A549 (cell line): Measurements from ENCODE around the gene THUMPD2. TPM values are rescaled to one million over a fixed set of nuclear protein-coding genes. Genes with fewer than 3 reads are reported as not detected.

Experiments
- ATAC-seq, 2 experiments: fragments of 200-7000 bp in 1 of 2; fragments of >200 bp in 1 of 2; cut with Nextera tagmentation in 1 of 2; cut with Tn5 transposase in 1 of 2; 3 replicates each; pipeline versions ENCODE4 v1.8.0 to v1.9.1; 2018 to 2020; ENCODE audit warnings: mild to moderate bottlenecking in 1 of 2, moderate library complexity in 1 of 2
- CTCF ChIA-PET: fragments of 300-600 bp; sonication (Branson Sonifier 250); formaldehyde crosslinking; extraction: SDS; loops from one replicate; lab custom pipeline; 2021; ENCODE audit warnings: antibody characterized with exemption, inconsistent platforms; lab: Yijun Ruan, JAX
- POLR2A ChIA-PET: fragments of 350-600 bp; formaldehyde crosslinking; extraction: SDS; loops from one replicate; lab custom pipeline; 2021; ENCODE audit warnings: antibody characterized with exemption, inconsistent platforms; lab: Yijun Ruan, JAX
- DNase-seq, 2 experiments: peaks; one replicate each; pipeline versions ENCODE4 v3.0.0 to v3.0.0-alpha.2; 2011 to 2016; ENCODE audit warnings: low read depth in 1 of 2, low spot score in 1 of 2
- FAIRE-seq: peaks from 2 replicates; lab custom pipeline; 2011; peaks lifted over from hg19 to GRCh38; lab: Jason Lieb, UNC
- H3K27ac ChIP-seq, 2 experiments: fragments of >200 bp; sonication (Bioruptor Twin); formaldehyde crosslinking; 3 replicates each; pipeline ENCODE4 v1.5.1; 2016 to 2017
- H3K4me1 ChIP-seq: fragments of >200 bp; sonication (Bioruptor Twin); formaldehyde crosslinking; 3 replicates; pipeline ENCODE4 v1.6.1; 2016
- H3K4me2 ChIP-seq: fragments of >200 bp; sonication (Bioruptor Twin); formaldehyde crosslinking; 3 replicates; pipeline ENCODE4 v1.6.1; 2016
- H3K4me3 ChIP-seq: fragments of >200 bp; sonication (Bioruptor Twin); formaldehyde crosslinking; 3 replicates; pipeline ENCODE4 v1.5.1; 2016
- H3K9me3 ChIP-seq: fragments of >200 bp; sonication (Bioruptor Twin); formaldehyde crosslinking; 3 replicates; pipeline ENCODE4 v1.6.1; 2016
- CEBPB ChIP-seq, 2 experiments: fragments of >200 bp in 1 of 2; sonication (Bioruptor Twin) in 1 of 2; formaldehyde crosslinking in 1 of 2; IDR thresholded peaks; 2 replicates each; pipeline ENCODE4 v1.6.1; 2012 to 2016
- CHD2 ChIP-seq: fragments of 150-350 bp; IDR thresholded peaks from 2 replicates; pipeline ENCODE4 v1.6.1; 2014; ENCODE audit warnings: low read length; ENCODE audit not compliant: partially characterized antibody
- FOSB ChIP-seq: fragments of 250-450 bp; sonication (Bioruptor Pico); IDR thresholded peaks from 2 replicates; pipeline ENCODE4 v1.5.0; 2020; ENCODE audit warnings: mild to moderate bottlenecking, moderate library complexity
- FOXS1 ChIP-seq: fragments of 250-450 bp; sonication (Bioruptor Pico); IDR thresholded peaks from 2 replicates; pipeline ENCODE4 v1.5.0; 2020; ENCODE audit warnings: mild to moderate bottlenecking, moderate library complexity
- GATA3 ChIP-seq: IDR thresholded peaks from 2 replicates; pipeline ENCODE4 v1.6.1; 2012; ENCODE audit warnings: borderline replicate concordance
- HDAC2 ChIP-seq: fragments of 200-600 bp; sonication (generic); IDR thresholded peaks from 2 replicates; pipeline ENCODE4 v1.6.1; 2016
- HOXB5 ChIP-seq: fragments of 250-450 bp; sonication (Bioruptor Pico); IDR thresholded peaks from 2 replicates; pipeline ENCODE4 v1.5.0; 2020; ENCODE audit warnings: mild to moderate bottlenecking, moderate library complexity
- JUN ChIP-seq, 2 experiments: fragments of >200 bp; sonication (Bioruptor Twin); formaldehyde crosslinking; IDR thresholded peaks; 2 replicates in 1 of 2; 3 replicates in 1 of 2; pipeline ENCODE4 v1.6.1; 2016 to 2017
- JUNB ChIP-seq: fragments of >200 bp; sonication (Bioruptor Twin); formaldehyde crosslinking; IDR thresholded peaks from 2 replicates; pipeline ENCODE4 v1.6.1; 2016
- KDM5A ChIP-seq: fragments of 200-600 bp; sonication (generic); IDR thresholded peaks from 2 replicates; pipeline ENCODE4 v1.6.1; 2016; ENCODE audit warnings: antibody characterized with exemption, mild to moderate bottlenecking
- MAFK ChIP-seq: fragments of 450-650 bp; IDR thresholded peaks from 2 replicates; pipeline ENCODE4 v1.6.1; 2014; ENCODE audit not compliant: partially characterized antibody
- NFE2L2 ChIP-seq: fragments of 150-350 bp; conservative IDR thresholded peaks from 2 replicates; pipeline ENCODE4 v1.6.1; 2014; ENCODE audit warnings: low read length
- NR3C1 ChIP-seq: fragments of >200 bp; sonication (Bioruptor Twin); formaldehyde crosslinking; IDR thresholded peaks from 3 replicates; pipeline ENCODE4 v1.6.1; 2017
- PHF8 ChIP-seq: fragments of 200-600 bp; sonication (generic); IDR thresholded peaks from 2 replicates; pipeline ENCODE4 v1.6.1; 2016; ENCODE audit warnings: low read depth, mild to moderate bottlenecking, antibody characterized with exemption, moderate library complexity, borderline replicate concordance
- POLR2AphosphoS2 ChIP-seq: conservative IDR thresholded peaks from 2 replicates; pipeline ENCODE4 v1.6.1; 2012; ENCODE audit warnings: low read length, improper control_type of control experiment, inconsistent platforms
- RFX5 ChIP-seq: fragments of 450-650 bp; IDR thresholded peaks from 2 replicates; pipeline ENCODE4 v1.7.1; 2014; ENCODE audit warnings: antibody characterized with exemption, mild to moderate bottlenecking, moderate library complexity
- RNF2 ChIP-seq: fragments of 200-600 bp; sonication (generic); IDR thresholded peaks from 2 replicates; pipeline ENCODE4 v1.6.1; 2016; ENCODE audit warnings: low read depth, mild to moderate bottlenecking, antibody characterized with exemption, moderate library complexity, borderline replicate concordance
- SMC3 ChIP-seq: fragments of >200 bp; sonication (Bioruptor Twin); formaldehyde crosslinking; IDR thresholded peaks from 3 replicates; pipeline ENCODE4 v1.6.1; 2018; ENCODE audit warnings: inconsistent platforms
- USF2 ChIP-seq: fragments of 450-650 bp; IDR thresholded peaks from 2 replicates; pipeline ENCODE4 v1.6.1; 2014; ENCODE audit warnings: antibody characterized with exemption
- ZC3H11A ChIP-seq: fragments of 450-650 bp; IDR thresholded peaks from 2 replicates; pipeline ENCODE4 v1.6.1; 2014; ENCODE audit warnings: antibody characterized with exemption, mild to moderate bottlenecking
- ZNF302 ChIP-seq: fragments of 250-450 bp; sonication (Bioruptor Pico); IDR thresholded peaks from 2 replicates; pipeline ENCODE4 v1.9.0; 2021; ENCODE audit warnings: inconsistent platforms, mild to moderate bottlenecking, moderate library complexity
- WGBS: methylation state at CpG from one replicate; pipeline ENCODE4 v1.1.6; 2017; ENCODE audit errors: missing lambda C conversion rate; 5-methylcytosine and 5-hydroxymethylcytosine counted together
- polyA plus RNA-seq, 4 experiments: library from polyadenylated mRNA; depleted of rRNA in 3 of 4; stranded (reverse); fragments of >200 nt; fragmentation: RNase III in 1 of 4; extraction: RNeasy Plus Mini Kit Qiagen cat#74134 plus additional on column Dnase treatment in 1 of 4; gene quantifications; 2 replicates in 3 of 4; 3 replicates in 1 of 4; pipeline ENCODE4 v1.2.3, GENCODE V29; 2011 to 2017
- TF ChIP-seq, protein P1 (sequence below): fragments of >200 bp; sonication (Bioruptor Twin); formaldehyde crosslinking; IDR thresholded peaks from 3 replicates; pipeline ENCODE4 v1.6.1; 2016
- TF ChIP-seq, protein P2 (sequence below): fragments of 250-450 bp; sonication (Bioruptor Pico); IDR thresholded peaks from 2 replicates; pipeline ENCODE4 v1.5.0; 2021; ENCODE audit warnings: mild to moderate bottlenecking, moderate library complexity, borderline replicate concordance

The THUMPD2 gene
- polyA plus RNA-seq, 2 of the 4 experiments (the other 2 are of a cell fraction), result 13.8 to 25.3 TPM

DNA sequence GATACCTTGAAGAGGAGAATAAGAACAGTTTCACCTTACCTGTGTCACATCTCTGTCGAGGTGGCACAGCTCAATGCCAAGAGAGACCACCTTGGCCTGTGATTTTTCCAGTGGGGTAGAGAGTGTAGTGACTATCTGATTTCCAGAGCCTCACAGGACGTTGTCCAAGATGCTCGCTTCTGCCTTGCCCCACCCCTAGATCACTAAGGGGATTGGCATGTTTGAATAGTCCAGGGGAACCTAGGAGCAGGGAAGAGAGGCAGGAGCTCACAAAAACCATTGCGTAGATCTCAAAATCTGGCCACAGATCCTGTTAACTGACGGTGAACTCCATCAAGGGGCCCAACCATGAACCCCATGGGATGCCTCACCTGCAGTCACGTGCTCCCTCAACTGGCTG, 89.2 kb downstream of the THUMPD2 start:
- peaks cover 5% of the 10 kb centered on the region; the same call in 1 of the 3 replicates for H3K4me1 ChIP-seq
- no peak overlapping the region for H3K27ac ChIP-seq
- CTCF ChIA-PET, result interaction anchor here (1.0 to 1.1 kb wide), 2 partner anchors 41 to 310 kb away, joined by 3 to 5 read pairs; no protein-coding TSS in a partner anchor
- TF ChIP-seq RNF2 (no peak), USF2 (peak; percentile 20; the same call in 1 of the 2 replicates), NR3C1 (no peak), SMC3 (no peak)
- TF ChIP-seq, protein P1, sequence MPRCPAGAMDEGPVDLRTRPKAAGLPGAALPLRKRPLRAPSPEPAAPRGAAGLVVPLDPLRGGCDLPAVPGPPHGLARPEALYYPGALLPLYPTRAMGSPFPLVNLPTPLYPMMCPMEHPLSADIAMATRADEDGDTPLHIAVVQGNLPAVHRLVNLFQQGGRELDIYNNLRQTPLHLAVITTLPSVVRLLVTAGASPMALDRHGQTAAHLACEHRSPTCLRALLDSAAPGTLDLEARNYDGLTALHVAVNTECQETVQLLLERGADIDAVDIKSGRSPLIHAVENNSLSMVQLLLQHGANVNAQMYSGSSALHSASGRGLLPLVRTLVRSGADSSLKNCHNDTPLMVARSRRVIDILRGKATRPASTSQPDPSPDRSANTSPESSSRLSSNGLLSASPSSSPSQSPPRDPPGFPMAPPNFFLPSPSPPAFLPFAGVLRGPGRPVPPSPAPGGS, result no peak
- H3K4me3 ChIP-seq, result no peak overlapping the region
- POLR2A ChIA-PET, result no interaction called here
- DNase-seq (no peak), FAIRE-seq (no peak), ATAC-seq (peak; percentile 19 to 72; a peak in 3 of 6 replicates)
- H3K4me2 ChIP-seq, result no peak overlapping the region
- H3K9me3 ChIP-seq, result peaks cover 7% of the 10 kb centered on the region; the same call in 1 of the 3 replicates
- 39% methylated on average over 6 of the region's 6 CpGs for WGBS

DNA sequence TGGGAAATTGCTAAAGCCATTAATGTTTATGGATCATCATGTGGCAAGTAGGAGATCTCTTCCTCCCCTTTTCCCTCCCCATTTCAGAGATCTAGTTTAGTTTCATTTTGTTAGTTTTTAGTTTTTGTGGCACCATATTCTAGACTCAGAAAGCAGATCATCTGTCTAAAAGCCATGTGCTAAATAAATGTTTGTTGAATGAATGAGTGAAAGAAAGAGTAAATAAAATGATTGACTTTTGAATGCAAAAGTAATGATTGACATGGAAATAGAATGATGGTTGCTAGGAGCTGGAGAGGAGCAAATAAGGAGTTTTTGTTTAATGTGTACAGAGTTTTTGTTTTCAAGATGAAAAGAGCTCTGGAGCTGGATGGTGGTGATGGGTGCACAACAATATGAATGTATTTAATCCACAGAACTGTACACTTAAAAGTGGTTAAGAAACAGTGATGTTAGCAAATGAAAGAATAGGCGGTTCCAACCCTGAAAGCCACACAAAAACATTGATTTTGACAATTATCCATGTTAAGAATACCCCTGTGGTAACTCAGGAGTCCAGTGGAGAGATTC, 89.7 kb downstream of the THUMPD2 start:
- WGBS, result 35% methylated on average over 1 of the region's 1 CpG
- DNase-seq (no peak), ATAC-seq (no peak), FAIRE-seq (peak; percentile 23)
- POLR2A ChIA-PET, result no interaction called here
- Histone ChIP-seq H3K4me1 (peaks cover 5% of the 10 kb centered on the region; the same call in 1 of the 3 replicates), H3K4me3 (no peak overlapping the region), H3K27ac (no peak overlapping the region), H3K9me3 (peaks cover 7% of the 10 kb centered on the region; the same call in 1 of the 3 replicates), H3K4me2 (no peak overlapping the region)
- CTCF ChIA-PET, result interaction anchor here (1.0 to 1.9 kb wide), 5 partner anchors 8 to 310 kb away, joined by 3 to 12 read pairs (median 4); no protein-coding TSS in a partner anchor
- TF ChIP-seq RFX5 (no peak), POLR2AphosphoS2 (no peak), JUNB (no peak), ZNF302 (CRISPR knock-in tag) (no peak), GATA3 (no peak), PHF8 (no peak), HDAC2 (no peak), NFE2L2 (no peak), HOXB5 (CRISPR knock-in tag) (no peak), KDM5A (no peak), FOXS1 (no peak), CHD2 (no peak), FOSB (no peak), USF2 (no peak), ZC3H11A (no peak), MAFK (no peak), JUN (IDR thresholded peaks at IDR 0.05) (no peak), CEBPB (IDR thresholded peaks at IDR 0.05) (no peak)
- TF ChIP-seq, protein P2, sequence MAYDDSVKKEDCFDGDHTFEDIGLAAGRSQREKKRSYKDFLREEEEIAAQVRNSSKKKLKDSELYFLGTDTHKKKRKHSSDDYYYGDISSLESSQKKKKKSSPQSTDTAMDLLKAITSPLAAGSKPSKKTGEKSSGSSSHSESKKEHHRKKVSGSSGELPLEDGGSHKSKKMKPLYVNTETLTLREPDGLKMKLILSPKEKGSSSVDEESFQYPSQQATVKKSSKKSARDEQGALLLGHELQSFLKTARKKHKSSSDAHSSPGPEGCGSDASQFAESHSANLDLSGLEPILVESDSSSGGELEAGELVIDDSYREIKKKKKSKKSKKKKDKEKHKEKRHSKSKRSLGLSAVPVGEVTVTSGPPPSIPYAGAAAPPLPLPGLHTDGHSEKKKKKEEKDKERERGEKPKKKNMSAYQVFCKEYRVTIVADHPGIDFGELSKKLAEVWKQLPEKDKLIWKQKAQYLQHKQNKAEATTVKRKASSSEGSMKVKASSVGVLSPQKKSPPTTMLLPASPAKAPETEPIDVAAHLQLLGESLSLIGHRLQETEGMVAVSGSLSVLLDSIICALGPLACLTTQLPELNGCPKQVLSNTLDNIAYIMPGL (CRISPR knock-in tag), result no peak
